HCT116 (cell line): ENCODE data around the gene MYO7B. TPM values are rescaled to one million over a fixed set of nuclear protein-coding genes. Genes with fewer than 3 reads are reported as not detected.

Source experiments
- ATAC-seq: fragments of 200-7000 bp; cut with Tn5 transposase; 2 replicates; pipeline ENCODE4 v1.9.1; 2020; ENCODE audit warnings: mild to moderate bottlenecking, moderate library complexity
- BruUV-seq: library from RNA; stranded (reverse); fragments of 400-500 nt; replicated peaks from 2 replicates; lab custom pipeline; 2021; lab: Mats Ljungman, UMichigan
- CTCF ChIA-PET: fragments of 300-600 bp; sonication (Branson Sonifier 250); formaldehyde crosslinking; loops from one replicate; lab custom pipeline; 2021; ENCODE audit warnings: antibody characterized with exemption; lab: Charles Lee
- POLR2A ChIA-PET: fragments of 300-600, 350-600 bp; sonication (Branson Sonifier 250); formaldehyde crosslinking; loops from one replicate; lab custom pipeline; 2021; ENCODE audit warnings: antibody characterized with exemption; lab: Charles Lee
- RAD21 ChIA-PET, 2 experiments: fragments of 300-600 bp; sonication (Branson Sonifier 250); formaldehyde crosslinking; loops; one replicate each; lab custom pipeline; 2023; ENCODE audit warnings: low total read pairs in 2 of 2; ENCODE audit not compliant: uncharacterized antibody in 2 of 2, unreplicated experiment in 2 of 2, low non-redundant PET in 1 of 2; lab: Charles Lee
- DNase-seq: peaks from one replicate; pipeline ENCODE4 v3.0.0-alpha.2; 2010; ENCODE audit warnings: low read depth, low spot score
- H2AFZ ChIP-seq: fragments of 200-600 bp; shearing (Covaris generic), sonication (generic); 2 replicates; pipeline ENCODE4 v1.6.1; 2017; ENCODE audit warnings: low read depth, mixed run types, mixed read lengths, antibody characterized with exemption, low read length; ENCODE audit not compliant: poor library complexity, severe bottlenecking
- H3K27ac ChIP-seq: 2 replicates; pipeline ENCODE4 v1.5.1; 2012; ENCODE audit warnings: low read depth, low read length
- H3K27me3 ChIP-seq: fragments of 200-600 bp; sonication (generic); 2 replicates; pipeline ENCODE4 v1.6.1; 2016; ENCODE audit warnings: mixed run types, low read length, mixed read lengths; ENCODE audit not compliant: insufficient read depth
- H3K36me3 ChIP-seq, 2 experiments: fragments of 200-500 bp in 1 of 2; fragments of 200-600 bp in 1 of 2; sonication (Bioruptor generic) in 1 of 2; sonication (generic) in 1 of 2; 2 replicates each; pipeline versions ENCODE4 v1.5.1 to v1.6.1; 2014 to 2016; ENCODE audit warnings: low read length in 2 of 2, inconsistent platforms in 1 of 2, mixed read lengths in 1 of 2, mixed run types in 1 of 2; ENCODE audit not compliant: insufficient read depth in 2 of 2, control insufficient read depth in 1 of 2
- H3K4me1 ChIP-seq, 2 experiments: fragments of 200-600 bp in 1 of 2; sonication (generic) in 1 of 2; 2 replicates each; pipeline versions ENCODE4 v1.5.1 to v1.6.1; 2012 to 2017; ENCODE audit warnings: low read length in 2 of 2, inconsistent platforms in 1 of 2, mild to moderate bottlenecking in 1 of 2, mixed read lengths in 1 of 2, mixed run types in 1 of 2, moderate library complexity in 1 of 2; ENCODE audit not compliant: insufficient read depth in 2 of 2, control insufficient read depth in 1 of 2
- H3K4me2 ChIP-seq: fragments of 200-600 bp; sonication (generic); 2 replicates; pipeline ENCODE4 v1.6.1; 2017; ENCODE audit warnings: mixed run types, low read length, mixed read lengths
- H3K4me3 ChIP-seq, 2 experiments: fragments of 200-600 bp in 1 of 2; sonication (generic) in 1 of 2; replicated peaks in 1 of 2; 2 replicates each; pipeline ENCODE4 v1.5.1; 2011 to 2016; ENCODE audit warnings: low read length in 2 of 2, control low read depth in 1 of 2, low read depth in 1 of 2, mild to moderate bottlenecking in 1 of 2, mixed read lengths in 1 of 2, mixed run types in 1 of 2
- H3K79me2 ChIP-seq: fragments of 200-600 bp; sonication (generic); 2 replicates; pipeline ENCODE4 v1.6.1; 2017; ENCODE audit warnings: mild to moderate bottlenecking, mixed run types, low read length, moderate library complexity, mixed read lengths; ENCODE audit not compliant: insufficient read depth
- H3K9ac ChIP-seq: fragments of 200-600 bp; sonication (generic); 2 replicates; pipeline ENCODE4 v1.6.1; 2016; ENCODE audit warnings: low read length, mixed read lengths
- H3K9me2 ChIP-seq: fragments of 200-600 bp; sonication (generic), shearing (Covaris generic); 2 replicates; pipeline ENCODE4 v1.6.1; 2017; ENCODE audit warnings: mixed run types, mild to moderate bottlenecking, moderate library complexity; ENCODE audit not compliant: insufficient read depth
- H3K9me3 ChIP-seq, 2 experiments: fragments of 200-500 bp in 1 of 2; fragments of 200-600 bp in 1 of 2; sonication (Bioruptor generic) in 1 of 2; sonication (generic) in 1 of 2; 2 replicates each; pipeline ENCODE4 v1.6.1; 2014 to 2017; ENCODE audit warnings: low read length in 2 of 2, mixed read lengths in 2 of 2, inconsistent platforms in 1 of 2, low read depth in 1 of 2, mild to moderate bottlenecking in 1 of 2, mixed run types in 1 of 2, moderate library complexity in 1 of 2; ENCODE audit not compliant: control insufficient read depth in 1 of 2, insufficient read depth in 1 of 2
- H4K20me1 ChIP-seq: fragments of 200-600 bp; sonication (generic), shearing (Covaris generic); 2 replicates; pipeline ENCODE4 v1.6.1; 2017; ENCODE audit warnings: mixed run types, mild to moderate bottlenecking, moderate library complexity; ENCODE audit not compliant: insufficient read depth
- CBX3 ChIP-seq: IDR thresholded peaks from 2 replicates; pipeline ENCODE4 v1.6.1; 2012; ENCODE audit warnings: low read depth
- EGR1 ChIP-seq: IDR thresholded peaks from 2 replicates; pipeline ENCODE4 v1.6.1; 2012; ENCODE audit warnings: low read depth
- EZH2 ChIP-seq: fragments of 200-600 bp; sonication (generic); IDR thresholded peaks from 2 replicates; pipeline ENCODE4 v1.6.1; 2017; ENCODE audit warnings: antibody characterized with exemption, mixed run types
- FOSL1 ChIP-seq: IDR thresholded peaks from 2 replicates; pipeline ENCODE4 v1.6.1; 2012; ENCODE audit warnings: low read depth
- JUND ChIP-seq: IDR thresholded peaks from 2 replicates; pipeline ENCODE4 v1.6.1; 2012
- ZFX ChIP-seq: fragments of 450-650 bp; IDR thresholded peaks from 2 replicates; pipeline ENCODE4 v1.6.1; 2017
- intact Hi-C: fragments of 100-400 bp; cut with micrococcal nuclease; formaldehyde crosslinking; loops from 2 replicates; pipeline ENCODE4 v1.10.0; 2022
- total RNA-seq: library from RNA; stranded (reverse); gene quantifications from one replicate; pipeline ENCODE4 v1.2.1, GENCODE V29; 2021; ENCODE audit not compliant: unreplicated experiment
- TF ChIP-seq, protein P1 (sequence below): IDR thresholded peaks from 2 replicates; pipeline ENCODE4 v1.6.1; 2012; ENCODE audit warnings: low read depth
- TF ChIP-seq, protein P2 (sequence below): IDR thresholded peaks from 2 replicates; pipeline ENCODE4 v1.6.1; 2012
- TF ChIP-seq, protein P3 (sequence below): IDR thresholded peaks from 2 replicates; pipeline ENCODE4 v1.6.1; 2011; ENCODE audit warnings: mild to moderate bottlenecking, low read length, moderate library complexity; ENCODE audit not compliant: insufficient replicate concordance; ENCODE audit errors: extremely low read depth
- TF ChIP-seq, protein P4 (sequence below): IDR thresholded peaks from 2 replicates; pipeline ENCODE4 v1.6.1; 2012

The MYO7B gene
- total RNA-seq, 1 experiment from 2014 or later, result 0.07 TPM

DNA sequence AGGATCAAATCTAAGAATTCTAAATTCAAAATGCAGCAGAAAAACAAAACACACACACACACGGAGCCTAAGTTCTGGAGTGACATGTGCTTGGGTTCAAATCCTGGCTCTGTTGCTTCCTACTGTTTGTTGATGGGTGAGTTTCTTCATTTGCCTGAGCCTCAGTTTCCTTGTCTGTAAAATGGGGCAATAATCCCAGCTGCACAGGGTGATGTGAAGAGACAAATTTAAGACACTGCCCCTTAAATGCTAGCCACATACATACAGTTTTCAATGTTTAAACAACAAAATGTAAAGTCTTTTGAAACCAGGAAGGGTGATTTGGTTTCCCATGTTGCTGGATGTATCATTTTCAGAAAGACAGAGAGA lies 109.5 kb downstream of the MYO7B start:
- H3K27ac ChIP-seq, result no peak overlapping the region
- H4K20me1 ChIP-seq, result no peaks in the 10 kb centered on the region
- no peaks in the 10 kb centered on the region for H3K79me2 ChIP-seq
- H3K27me3 ChIP-seq, result no peaks in the 10 kb centered on the region
- H3K9me2 ChIP-seq, result no peaks in the 10 kb centered on the region
- ChIA-PET CTCF (no interaction called here), POLR2A (no interaction called here), RAD21 (no interaction called here)
- H3K4me3 ChIP-seq, result no peak overlapping the region
- no peak overlapping the region for H3K4me2 ChIP-seq
- DNase-seq (no peak), ATAC-seq (no peak)
- peaks cover 9 to 31% of the 10 kb centered on the region in 2 experiments for H3K4me1 ChIP-seq
- TF ChIP-seq EZH2 (no peak), EGR1 (no peak), FOSL1 (no peak), ZFX (no peak), CBX3 (no peak), JUND (no peak)
- TF ChIP-seq, protein P1, sequence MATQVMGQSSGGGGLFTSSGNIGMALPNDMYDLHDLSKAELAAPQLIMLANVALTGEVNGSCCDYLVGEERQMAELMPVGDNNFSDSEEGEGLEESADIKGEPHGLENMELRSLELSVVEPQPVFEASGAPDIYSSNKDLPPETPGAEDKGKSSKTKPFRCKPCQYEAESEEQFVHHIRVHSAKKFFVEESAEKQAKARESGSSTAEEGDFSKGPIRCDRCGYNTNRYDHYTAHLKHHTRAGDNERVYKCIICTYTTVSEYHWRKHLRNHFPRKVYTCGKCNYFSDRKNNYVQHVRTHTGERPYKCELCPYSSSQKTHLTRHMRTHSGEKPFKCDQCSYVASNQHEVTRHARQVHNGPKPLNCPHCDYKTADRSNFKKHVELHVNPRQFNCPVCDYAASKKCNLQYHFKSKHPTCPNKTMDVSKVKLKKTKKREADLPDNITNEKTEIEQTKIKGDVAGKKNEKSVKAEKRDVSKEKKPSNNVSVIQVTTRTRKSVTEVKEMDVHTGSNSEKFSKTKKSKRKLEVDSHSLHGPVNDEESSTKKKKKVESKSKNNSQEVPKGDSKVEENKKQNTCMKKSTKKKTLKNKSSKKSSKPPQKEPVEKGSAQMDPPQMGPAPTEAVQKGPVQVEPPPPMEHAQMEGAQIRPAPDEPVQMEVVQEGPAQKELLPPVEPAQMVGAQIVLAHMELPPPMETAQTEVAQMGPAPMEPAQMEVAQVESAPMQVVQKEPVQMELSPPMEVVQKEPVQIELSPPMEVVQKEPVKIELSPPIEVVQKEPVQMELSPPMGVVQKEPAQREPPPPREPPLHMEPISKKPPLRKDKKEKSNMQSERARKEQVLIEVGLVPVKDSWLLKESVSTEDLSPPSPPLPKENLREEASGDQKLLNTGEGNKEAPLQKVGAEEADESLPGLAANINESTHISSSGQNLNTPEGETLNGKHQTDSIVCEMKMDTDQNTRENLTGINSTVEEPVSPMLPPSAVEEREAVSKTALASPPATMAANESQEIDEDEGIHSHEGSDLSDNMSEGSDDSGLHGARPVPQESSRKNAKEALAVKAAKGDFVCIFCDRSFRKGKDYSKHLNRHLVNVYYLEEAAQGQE, result no peak
- TF ChIP-seq, protein P2, sequence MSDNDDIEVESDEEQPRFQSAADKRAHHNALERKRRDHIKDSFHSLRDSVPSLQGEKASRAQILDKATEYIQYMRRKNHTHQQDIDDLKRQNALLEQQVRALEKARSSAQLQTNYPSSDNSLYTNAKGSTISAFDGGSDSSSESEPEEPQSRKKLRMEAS, result no peak
- TF ChIP-seq, protein P3, sequence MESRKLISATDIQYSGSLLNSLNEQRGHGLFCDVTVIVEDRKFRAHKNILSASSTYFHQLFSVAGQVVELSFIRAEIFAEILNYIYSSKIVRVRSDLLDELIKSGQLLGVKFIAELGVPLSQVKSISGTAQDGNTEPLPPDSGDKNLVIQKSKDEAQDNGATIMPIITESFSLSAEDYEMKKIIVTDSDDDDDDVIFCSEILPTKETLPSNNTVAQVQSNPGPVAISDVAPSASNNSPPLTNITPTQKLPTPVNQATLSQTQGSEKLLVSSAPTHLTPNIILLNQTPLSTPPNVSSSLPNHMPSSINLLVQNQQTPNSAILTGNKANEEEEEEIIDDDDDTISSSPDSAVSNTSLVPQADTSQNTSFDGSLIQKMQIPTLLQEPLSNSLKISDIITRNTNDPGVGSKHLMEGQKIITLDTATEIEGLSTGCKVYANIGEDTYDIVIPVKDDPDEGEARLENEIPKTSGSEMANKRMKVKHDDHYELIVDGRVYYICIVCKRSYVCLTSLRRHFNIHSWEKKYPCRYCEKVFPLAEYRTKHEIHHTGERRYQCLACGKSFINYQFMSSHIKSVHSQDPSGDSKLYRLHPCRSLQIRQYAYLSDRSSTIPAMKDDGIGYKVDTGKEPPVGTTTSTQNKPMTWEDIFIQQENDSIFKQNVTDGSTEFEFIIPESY, result no peak
- TF ChIP-seq, protein P4, sequence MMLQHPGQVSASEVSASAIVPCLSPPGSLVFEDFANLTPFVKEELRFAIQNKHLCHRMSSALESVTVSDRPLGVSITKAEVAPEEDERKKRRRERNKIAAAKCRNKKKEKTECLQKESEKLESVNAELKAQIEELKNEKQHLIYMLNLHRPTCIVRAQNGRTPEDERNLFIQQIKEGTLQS, result no peak
- H3K9me3 ChIP-seq, result no peaks in the 10 kb centered on the region
- no peaks in the 10 kb centered on the region for H3K36me3 ChIP-seq
- intact Hi-C loops, result loop anchor here (10.0 kb wide), 1 partner anchor 320 kb away; no protein-coding TSS in a partner anchor
- no peak overlapping the region for H3K9ac ChIP-seq
- no TSS peak for BruUV-seq
- no peak overlapping the region for H2AFZ ChIP-seq
